WERI-Rb-1 (cell line): ENCODE results near the gene EYA3.

Source experiments
- DNase-seq: peaks from one replicate; pipeline ENCODE4 v3.0.0-alpha.2; 2020
- H3K27ac ChIP-seq: fragments of 250-450 bp; sonication (Bioruptor Pico); 2 replicates; pipeline ENCODE4 v1.5.1; 2020; ENCODE audit warnings: mild to moderate bottlenecking, moderate library complexity
- H3K27me3 ChIP-seq: fragments of 250-450 bp; sonication (Bioruptor Pico); 2 replicates; pipeline ENCODE4 v1.5.1; 2021; ENCODE audit warnings: mild to moderate bottlenecking, low read depth, moderate library complexity; ENCODE audit not compliant: insufficient read depth, severe bottlenecking
- H3K36me3 ChIP-seq: fragments of 250-450 bp; sonication (Bioruptor Pico); 2 replicates; pipeline ENCODE4 v1.5.1; 2020; ENCODE audit warnings: mild to moderate bottlenecking, moderate library complexity
- H3K4me3 ChIP-seq: 2 replicates; pipeline ENCODE4 v1.5.1; 2011; ENCODE audit warnings: low read depth, mild to moderate bottlenecking, control low read depth, low read length
- H3K9me3 ChIP-seq: fragments of 250-450 bp; sonication (Bioruptor Pico); 2 replicates; pipeline ENCODE4 v1.5.1; 2021; ENCODE audit warnings: mild to moderate bottlenecking, moderate library complexity; ENCODE audit not compliant: severe bottlenecking
- CTCF ChIP-seq: IDR thresholded peaks from 2 replicates; pipeline ENCODE4 v1.5.1; 2011; ENCODE audit warnings: low read depth, mild to moderate bottlenecking, control low read depth, inconsistent platforms, low read length

EYA3 gene

GRCh38 chr1:28062806-28063205 is 25.6 kb downstream of the EYA3 start:
- H3K9me3 ChIP-seq: no peaks in the 10 kb centered on the region
- H3K27ac ChIP-seq: no peak overlapping the region
- H3K36me3 ChIP-seq: peaks cover 3% of the 10 kb centered on the region
- H3K27me3 ChIP-seq: no peaks in the 10 kb centered on the region
- TF ChIP-seq CTCF: no peak
- DNase-seq: no peak
- no peak overlapping the region for H3K4me3 ChIP-seq

GRCh38 chr1:28058971-28059878 is 29.2 kb downstream of the EYA3 start:
- no peaks in the 10 kb centered on the region for H3K9me3 ChIP-seq
- H3K4me3 ChIP-seq: no peak overlapping the region
- no peak for TF ChIP-seq CTCF
- H3K36me3 ChIP-seq: no peaks in the 10 kb centered on the region
- no peaks in the 10 kb centered on the region for H3K27me3 ChIP-seq
- DNase-seq: no peak
- H3K27ac ChIP-seq: no peak overlapping the region

GRCh38 chr1:28058168-28058567 is 30.2 kb downstream of the EYA3 start:
- Histone ChIP-seq H3K27me3 (no peaks in the 10 kb centered on the region), H3K9me3 (no peaks in the 10 kb centered on the region), H3K27ac (no peak overlapping the region), H3K4me3 (no peak overlapping the region), H3K36me3 (no peaks in the 10 kb centered on the region)
- DNase-seq: no peak
- no peak for TF ChIP-seq CTCF

- no peak for TF ChIP-seq CTCF
- no peak for DNase-seq
- Histone ChIP-seq H3K9me3 (no peaks in the 10 kb centered on the region), H3K4me3 (no peak overlapping the region), H3K36me3 (no peaks in the 10 kb centered on the region), H3K27me3 (no peaks in the 10 kb centered on the region), H3K27ac (no peak overlapping the region)
Measured at GRCh38 chr1:28056129-28056925, 32.1 kb downstream of the EYA3 start.

GRCh38 chr1:28050776-28051175 is 37.6 kb downstream of the EYA3 start:
- no peak overlapping the region for H3K27ac ChIP-seq
- H3K4me3 ChIP-seq: no peak overlapping the region
- DNase-seq: no peak
- TF ChIP-seq CTCF: no peak
- no peaks in the 10 kb centered on the region for H3K27me3 ChIP-seq
- H3K9me3 ChIP-seq: no peaks in the 10 kb centered on the region
- H3K36me3 ChIP-seq: peaks cover 6% of the 10 kb centered on the region
